Epithelial cell of esophagus (primary cell): ENCODE data around the gene NUDT17.
"Not testable (repeated sequence)": the region's sequence is repeated elsewhere in the genome, so short reads cannot be mapped to it uniquely, and the experiment has no call there.

Experiments used
- DNase-seq: peaks from one replicate; pipeline ENCODE4 v3.0.0; 2010; ENCODE audit warnings: low read depth
- H3K4me3 ChIP-seq: 2 replicates; pipeline ENCODE4 v1.5.1; 2011; ENCODE audit warnings: mild to moderate bottlenecking, low read length, control low read depth
- TF ChIP-seq, protein P1 (sequence below): IDR thresholded peaks from 2 replicates; pipeline ENCODE4 v1.5.1; 2011; ENCODE audit warnings: low read depth, mild to moderate bottlenecking, low read length, control low read depth, inconsistent platforms; ENCODE audit not compliant: insufficient read depth; ENCODE audit errors: missing control alignments

NUDT17 gene

DNA sequence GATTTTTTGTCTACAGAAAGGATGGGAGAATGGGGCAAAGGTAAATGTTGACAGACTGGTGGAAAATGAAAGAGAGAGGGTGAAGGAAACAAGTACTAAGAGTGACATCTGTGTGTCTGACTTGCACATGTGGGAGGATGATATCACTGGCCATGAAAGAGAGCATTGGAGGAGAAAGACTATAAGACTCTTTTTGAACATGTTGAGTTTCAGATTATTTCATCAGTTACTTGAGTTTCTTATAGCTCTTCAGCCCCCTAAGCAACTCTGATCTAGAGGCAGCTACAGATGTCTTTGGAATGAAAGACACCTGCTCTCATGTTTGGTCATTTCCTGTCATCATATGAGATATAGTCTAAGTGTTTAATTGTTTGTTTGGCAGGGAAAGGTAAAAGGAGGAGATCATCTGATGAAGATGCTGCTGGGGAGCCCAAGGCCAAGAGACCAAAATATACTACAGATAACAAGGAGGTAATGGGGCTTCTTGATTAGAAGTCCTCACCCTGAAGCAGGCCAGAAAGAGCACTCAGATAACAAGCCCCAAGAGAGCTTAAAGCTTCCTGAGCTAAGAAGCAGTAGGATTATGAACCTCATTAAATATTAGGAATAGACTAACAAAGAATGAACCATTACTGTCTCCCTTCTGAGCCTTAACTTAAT lies 16.9 kb upstream of the NUDT17 start:
- H3K4me3 ChIP-seq, result no peak overlapping the region
- DNase-seq, result no peak
- TF ChIP-seq, protein P1, sequence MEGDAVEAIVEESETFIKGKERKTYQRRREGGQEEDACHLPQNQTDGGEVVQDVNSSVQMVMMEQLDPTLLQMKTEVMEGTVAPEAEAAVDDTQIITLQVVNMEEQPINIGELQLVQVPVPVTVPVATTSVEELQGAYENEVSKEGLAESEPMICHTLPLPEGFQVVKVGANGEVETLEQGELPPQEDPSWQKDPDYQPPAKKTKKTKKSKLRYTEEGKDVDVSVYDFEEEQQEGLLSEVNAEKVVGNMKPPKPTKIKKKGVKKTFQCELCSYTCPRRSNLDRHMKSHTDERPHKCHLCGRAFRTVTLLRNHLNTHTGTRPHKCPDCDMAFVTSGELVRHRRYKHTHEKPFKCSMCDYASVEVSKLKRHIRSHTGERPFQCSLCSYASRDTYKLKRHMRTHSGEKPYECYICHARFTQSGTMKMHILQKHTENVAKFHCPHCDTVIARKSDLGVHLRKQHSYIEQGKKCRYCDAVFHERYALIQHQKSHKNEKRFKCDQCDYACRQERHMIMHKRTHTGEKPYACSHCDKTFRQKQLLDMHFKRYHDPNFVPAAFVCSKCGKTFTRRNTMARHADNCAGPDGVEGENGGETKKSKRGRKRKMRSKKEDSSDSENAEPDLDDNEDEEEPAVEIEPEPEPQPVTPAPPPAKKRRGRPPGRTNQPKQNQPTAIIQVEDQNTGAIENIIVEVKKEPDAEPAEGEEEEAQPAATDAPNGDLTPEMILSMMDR, result no peak

DNA sequence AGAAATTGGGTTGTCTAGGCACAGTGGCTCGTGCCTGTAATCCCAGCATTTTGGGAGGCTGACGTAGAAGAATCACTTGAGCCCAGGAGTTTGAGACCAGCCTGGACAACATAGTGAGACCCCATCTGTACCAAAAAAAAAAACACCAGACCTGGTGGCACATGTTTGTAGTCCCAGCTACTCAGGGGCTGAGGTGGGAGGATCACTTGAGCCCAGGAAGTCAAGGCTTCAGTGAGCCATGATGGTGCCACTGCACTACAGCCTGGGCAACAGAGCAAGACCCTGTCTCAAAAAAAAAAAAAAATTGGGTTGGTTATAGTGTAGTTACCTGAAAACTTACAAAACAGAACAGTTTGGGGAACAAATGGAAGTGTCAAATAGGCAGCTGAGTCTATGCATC lies 14.6 kb upstream of the NUDT17 start:
- not testable (repeated sequence) for H3K4me3 ChIP-seq, DNase-seq

DNA sequence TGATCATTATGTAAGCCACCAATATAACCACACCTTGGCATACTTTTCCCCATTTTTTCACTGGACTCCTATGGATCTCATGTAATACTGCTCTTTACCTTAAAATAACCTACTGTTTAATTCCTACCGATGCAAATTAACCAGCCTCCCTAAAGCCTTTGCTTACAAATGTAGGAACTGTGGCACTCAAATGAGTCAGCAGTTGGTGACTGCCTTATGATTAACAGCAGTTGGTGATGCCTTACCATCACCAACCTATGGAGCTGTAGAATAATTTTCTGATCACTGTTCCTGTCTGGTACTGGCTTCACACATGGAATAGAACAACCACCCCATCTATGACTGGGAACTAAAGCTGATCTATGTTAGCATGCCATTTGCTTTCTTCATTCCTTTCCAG lies 7.8 kb upstream of the NUDT17 start:
- TF ChIP-seq, protein P1, result no peak
- H3K4me3 ChIP-seq, result no peak overlapping the region
- DNase-seq, result peak; percentile 34

DNA sequence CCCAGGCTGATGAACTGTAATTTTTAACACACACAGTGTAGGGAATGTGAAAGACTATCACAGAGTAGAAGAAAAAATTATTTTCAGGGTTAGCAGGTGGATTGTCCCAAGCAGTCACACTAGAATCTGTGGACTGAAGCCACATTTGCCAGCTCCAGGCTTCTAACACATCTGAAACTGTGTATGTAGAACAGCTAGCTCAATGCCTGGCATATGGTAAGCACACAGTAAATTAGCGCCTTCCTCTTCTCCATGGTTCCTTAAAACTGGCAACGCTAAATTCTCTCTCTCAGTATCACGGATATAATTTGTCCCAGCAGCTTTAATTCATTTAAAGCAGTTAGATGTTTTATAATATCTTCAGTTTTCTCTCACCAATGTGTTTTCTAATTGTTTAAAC lies 2.4 kb upstream of the NUDT17 start:
- no peak overlapping the region for H3K4me3 ChIP-seq
- no peak for DNase-seq
- TF ChIP-seq, protein P1, result no peak

DNA sequence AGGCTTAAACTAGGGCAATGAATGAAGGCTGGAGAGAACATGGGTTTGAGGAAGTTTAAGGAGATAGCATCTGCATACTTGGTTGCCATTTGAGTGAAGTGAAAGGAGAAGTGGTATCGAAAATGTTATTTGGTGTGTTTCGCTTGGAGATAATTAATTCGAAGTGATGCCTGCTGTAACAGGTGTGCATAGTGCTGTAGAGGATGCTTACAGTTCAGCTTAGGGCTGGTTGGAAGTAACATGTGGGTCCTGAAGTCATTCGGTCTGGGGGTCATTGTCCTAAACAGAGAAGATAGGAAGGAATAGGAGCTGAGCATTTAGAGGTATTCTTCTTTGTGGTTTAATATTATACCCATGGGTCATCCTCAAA lies 301 bp upstream of the NUDT17 start:
- DNase-seq, result peak; percentile 4
- peak overlapping the region; percentile 57 for H3K4me3 ChIP-seq
- TF ChIP-seq, protein P1, result no peak

DNA sequence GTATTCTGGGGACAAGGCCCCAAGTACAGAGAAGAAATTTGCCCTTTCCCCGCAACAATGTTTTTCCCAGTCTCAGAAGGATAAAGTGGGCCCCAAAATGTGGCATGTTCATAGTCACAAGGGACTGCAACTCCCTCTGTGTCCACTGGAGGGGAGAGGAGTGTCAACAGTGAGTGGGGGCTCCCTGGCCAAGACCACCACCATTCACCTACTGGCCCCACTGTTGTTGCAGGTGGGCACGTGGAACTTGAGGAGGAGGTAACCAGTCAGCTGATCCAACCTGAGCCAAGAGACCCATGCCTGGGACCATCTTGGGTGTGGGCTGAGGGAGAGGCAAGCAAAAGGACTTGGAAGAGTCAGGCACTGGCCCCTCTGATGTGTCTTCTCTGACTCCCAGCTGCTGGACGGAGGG lies 777 bp downstream of the NUDT17 start:
- DNase-seq, result peak; percentile 23
- peak overlapping the region; percentile 57 for H3K4me3 ChIP-seq
- TF ChIP-seq, protein P1, result peak; percentile 75

DNA sequence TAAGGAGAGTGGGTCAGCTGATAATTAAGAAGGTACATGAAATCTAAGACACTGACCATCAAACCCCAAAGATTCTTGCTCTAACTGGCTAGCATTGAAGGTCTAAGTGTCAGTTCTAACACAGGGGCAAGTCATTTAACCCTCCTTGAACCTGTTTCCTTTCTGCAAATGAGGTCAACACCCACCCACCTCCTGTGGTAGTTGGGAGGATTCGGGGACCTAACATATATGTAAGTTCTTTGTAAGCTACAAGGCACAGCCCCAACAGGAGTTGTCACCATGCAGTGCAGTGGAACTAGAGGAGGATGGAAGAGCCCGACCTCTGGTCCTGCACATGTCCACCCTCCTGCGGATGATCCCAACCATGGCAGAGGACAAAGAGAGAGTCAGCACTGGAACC lies 2.4 kb downstream of the NUDT17 start:
- no peak for DNase-seq
- H3K4me3 ChIP-seq, result no peak overlapping the region
- TF ChIP-seq, protein P1, result no peak
